Measurements from ENCODE around the gene PDE2A.

The PDE2A gene

GRCh38 chr11:72702096-72702495 lies 27.9 kb upstream of the PDE2A start:
- Histone ChIP-seq H3K36me3 (ENCODE audit: insufficient read depth, low read length) (peaks cover 97% of the 10 kb centered on the region), H4K20me1 (ENCODE audit: insufficient read depth, low read length) (peaks cover 15% of the 10 kb centered on the region), H3K9me3 (ENCODE audit: insufficient read depth, low read length, severe bottlenecking) (no peaks in the 10 kb centered on the region), H3K27me3 (ENCODE audit: insufficient read depth, low read length, poor library complexity) (no peaks in the 10 kb centered on the region), H3K4me3 (ENCODE audit: low read depth in 1 of 2, low read length in 2 of 2) (no peak overlapping the region), H3K79me2 (ENCODE audit: insufficient read depth, low read length) (no peaks in the 10 kb centered on the region), H3K4me1 (ENCODE audit: insufficient read depth, low read length) (no peaks in the 10 kb centered on the region), H3K27ac (ENCODE audit: low read length) (no peak overlapping the region), H3K4me2 (ENCODE audit: insufficient read depth, low read length) (no peak overlapping the region), H2AFZ (ENCODE audit: low read depth, low read length) (no peak overlapping the region), H3K9ac (ENCODE audit: low read depth, low read length) (no peak overlapping the region)
- TF ChIP-seq CTCF (IDR thresholded peaks at IDR 0.05; ENCODE audit: borderline replicate concordance, extremely low read depth, low read length, poor library complexity, severe bottlenecking), result no peak
- no peak for TF ChIP-seq EZH2 (IDR thresholded peaks at IDR 0.05; ENCODE audit: borderline replicate concordance, low read depth, low read length, severe bottlenecking)
- DNase-seq (no peak), ATAC-seq (ENCODE audit: insufficient read depth, low read depth) (no peak)

- peaks cover 97% of the 10 kb centered on the region for H3K36me3 ChIP-seq (ENCODE audit: insufficient read depth, low read length)
- no peak overlapping the region for H3K4me3 ChIP-seq (ENCODE audit: low read depth in 1 of 2, low read length in 2 of 2)
- H4K20me1 ChIP-seq (ENCODE audit: insufficient read depth, low read length), result peaks cover 10% of the 10 kb centered on the region
- H3K27me3 ChIP-seq (ENCODE audit: insufficient read depth, low read length, poor library complexity), result no peaks in the 10 kb centered on the region
- no peaks in the 10 kb centered on the region for H3K79me2 ChIP-seq (ENCODE audit: insufficient read depth, low read length)
- no peak overlapping the region for H3K4me2 ChIP-seq (ENCODE audit: insufficient read depth, low read length)
- H3K27ac ChIP-seq (ENCODE audit: low read length), result no peak overlapping the region
- H3K9ac ChIP-seq (ENCODE audit: low read depth, low read length), result no peak overlapping the region
- no peaks in the 10 kb centered on the region for H3K9me3 ChIP-seq (ENCODE audit: insufficient read depth, low read length, severe bottlenecking)
- no peak for ATAC-seq (ENCODE audit: insufficient read depth, low read depth)
- DNase-seq, result no peak
- TF ChIP-seq EZH2 (IDR thresholded peaks at IDR 0.05; ENCODE audit: borderline replicate concordance, low read depth, low read length, severe bottlenecking) (no peak), CTCF (IDR thresholded peaks at IDR 0.05; ENCODE audit: borderline replicate concordance, extremely low read depth, low read length, poor library complexity, severe bottlenecking) (no peak)
- H2AFZ ChIP-seq (ENCODE audit: low read depth, low read length), result no peak overlapping the region
- H3K4me1 ChIP-seq (ENCODE audit: insufficient read depth, low read length), result no peaks in the 10 kb centered on the region
These were observed 27.2 kb upstream of the PDE2A start for GRCh38 chr11:72701466-72701865.

- Histone ChIP-seq H3K36me3 (ENCODE audit: insufficient read depth, low read length) (peaks cover 99% of the 10 kb centered on the region), H3K9me3 (ENCODE audit: insufficient read depth, low read length, severe bottlenecking) (no peaks in the 10 kb centered on the region), H3K27ac (ENCODE audit: low read length) (no peak overlapping the region), H3K4me1 (ENCODE audit: insufficient read depth, low read length) (no peaks in the 10 kb centered on the region), H2AFZ (ENCODE audit: low read depth, low read length) (no peak overlapping the region), H3K9ac (ENCODE audit: low read depth, low read length) (no peak overlapping the region), H4K20me1 (ENCODE audit: insufficient read depth, low read length) (peaks cover 9% of the 10 kb centered on the region), H3K79me2 (ENCODE audit: insufficient read depth, low read length) (no peaks in the 10 kb centered on the region), H3K4me2 (ENCODE audit: insufficient read depth, low read length) (no peak overlapping the region), H3K27me3 (ENCODE audit: insufficient read depth, low read length, poor library complexity) (no peaks in the 10 kb centered on the region), H3K4me3 (ENCODE audit: low read depth in 1 of 2, low read length in 2 of 2) (no peak overlapping the region)
- ATAC-seq (ENCODE audit: insufficient read depth, low read depth), result no peak
- TF ChIP-seq EZH2 (IDR thresholded peaks at IDR 0.05; ENCODE audit: borderline replicate concordance, low read depth, low read length, severe bottlenecking), result no peak
- TF ChIP-seq CTCF (IDR thresholded peaks at IDR 0.05; ENCODE audit: borderline replicate concordance, extremely low read depth, low read length, poor library complexity, severe bottlenecking), result no peak
- DNase-seq, result no peak
These were observed 25.9 kb upstream of the PDE2A start for GRCh38 chr11:72700146-72700545.

GRCh38 chr11:72697814-72698213 lies 23.6 kb upstream of the PDE2A start:
- Histone ChIP-seq H2AFZ (ENCODE audit: low read depth, low read length) (no peak overlapping the region), H3K4me3 (ENCODE audit: low read depth in 1 of 2, low read length in 2 of 2) (no peak overlapping the region), H3K4me2 (ENCODE audit: insufficient read depth, low read length) (no peak overlapping the region), H3K27me3 (ENCODE audit: insufficient read depth, low read length, poor library complexity) (no peaks in the 10 kb centered on the region), H3K4me1 (ENCODE audit: insufficient read depth, low read length) (no peaks in the 10 kb centered on the region), H3K9me3 (ENCODE audit: insufficient read depth, low read length, severe bottlenecking) (no peaks in the 10 kb centered on the region), H3K9ac (ENCODE audit: low read depth, low read length) (no peak overlapping the region), H3K27ac (ENCODE audit: low read length) (no peak overlapping the region), H3K36me3 (ENCODE audit: insufficient read depth, low read length) (peaks cover 99% of the 10 kb centered on the region), H3K79me2 (ENCODE audit: insufficient read depth, low read length) (no peaks in the 10 kb centered on the region), H4K20me1 (ENCODE audit: insufficient read depth, low read length) (peaks cover 14% of the 10 kb centered on the region)
- TF ChIP-seq CTCF (IDR thresholded peaks at IDR 0.05; ENCODE audit: borderline replicate concordance, extremely low read depth, low read length, poor library complexity, severe bottlenecking), result no peak
- ATAC-seq (ENCODE audit: insufficient read depth, low read depth) (no peak), DNase-seq (no peak)
